ENCODE measurements around the gene OAS3. TPM values are rescaled to one million over a fixed set of nuclear protein-coding genes. Genes with fewer than 3 reads are reported as not detected.

OAS3 gene
- total and polyA plus RNA-seq, 9 of the 15 experiments (the other 6 are each of a cell fraction or from before 2014, with no cell fraction given) = 0.21 to 2.0 (median 0.83) TPM

DNA sequence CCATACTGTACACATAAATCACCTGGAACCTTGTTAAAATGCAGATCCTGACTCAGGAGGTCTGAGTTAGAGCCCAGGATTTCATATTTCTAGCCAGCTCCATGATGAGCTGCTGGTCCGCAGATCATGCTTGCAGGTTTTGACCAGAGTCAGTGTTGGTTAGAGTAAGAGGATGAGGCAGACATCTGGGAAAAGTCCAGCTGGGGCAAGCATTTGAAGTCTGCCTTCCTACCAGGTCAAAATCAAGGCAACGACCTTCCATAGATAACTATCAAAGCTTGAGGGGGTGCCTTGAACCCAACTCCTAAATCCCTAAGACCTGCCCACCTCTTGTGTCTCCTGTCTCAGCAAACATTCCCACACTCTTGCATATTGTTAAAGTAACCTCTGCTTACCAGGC lies 49.3 kb downstream of the OAS3 start (continued):
- TF ChIP-seq ZNF407 (IDR thresholded peaks at IDR 0.05; ENCODE audit: low read depth) = no peak
- TF ChIP-seq CCAR2 (IDR thresholded peaks at IDR 0.05; ENCODE audit: low read depth, low read length) = no peak
- no peak for TF ChIP-seq DPF2 (IDR thresholded peaks at IDR 0.05)

DNA sequence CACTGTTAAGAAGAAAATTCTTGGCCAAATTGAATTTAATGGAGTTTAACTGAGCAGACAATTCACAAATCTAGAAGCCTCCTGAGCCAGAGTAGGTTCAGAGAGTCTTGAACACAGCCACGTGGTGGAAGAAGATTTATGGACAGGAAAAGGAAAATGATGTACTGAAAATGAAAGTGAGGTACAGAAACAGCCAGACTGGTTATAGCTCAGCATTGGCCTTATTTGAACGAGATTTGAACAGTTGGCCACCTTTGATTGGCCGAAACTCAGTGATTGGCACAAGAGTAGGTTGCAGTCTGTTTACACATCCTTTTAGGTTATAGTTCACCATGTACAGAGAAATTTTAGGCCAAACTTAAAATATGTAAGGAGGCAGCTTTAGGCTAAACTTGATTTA lies 50.0 kb downstream of the OAS3 start:
- WGBS (ENCODE audit: insufficient coverage, low coverage, missing lambda C conversion rate) = 0% methylated on average over 3 of the region's 3 CpGs
- no peak for ATAC-seq
- TF ChIP-seq, protein P1, sequence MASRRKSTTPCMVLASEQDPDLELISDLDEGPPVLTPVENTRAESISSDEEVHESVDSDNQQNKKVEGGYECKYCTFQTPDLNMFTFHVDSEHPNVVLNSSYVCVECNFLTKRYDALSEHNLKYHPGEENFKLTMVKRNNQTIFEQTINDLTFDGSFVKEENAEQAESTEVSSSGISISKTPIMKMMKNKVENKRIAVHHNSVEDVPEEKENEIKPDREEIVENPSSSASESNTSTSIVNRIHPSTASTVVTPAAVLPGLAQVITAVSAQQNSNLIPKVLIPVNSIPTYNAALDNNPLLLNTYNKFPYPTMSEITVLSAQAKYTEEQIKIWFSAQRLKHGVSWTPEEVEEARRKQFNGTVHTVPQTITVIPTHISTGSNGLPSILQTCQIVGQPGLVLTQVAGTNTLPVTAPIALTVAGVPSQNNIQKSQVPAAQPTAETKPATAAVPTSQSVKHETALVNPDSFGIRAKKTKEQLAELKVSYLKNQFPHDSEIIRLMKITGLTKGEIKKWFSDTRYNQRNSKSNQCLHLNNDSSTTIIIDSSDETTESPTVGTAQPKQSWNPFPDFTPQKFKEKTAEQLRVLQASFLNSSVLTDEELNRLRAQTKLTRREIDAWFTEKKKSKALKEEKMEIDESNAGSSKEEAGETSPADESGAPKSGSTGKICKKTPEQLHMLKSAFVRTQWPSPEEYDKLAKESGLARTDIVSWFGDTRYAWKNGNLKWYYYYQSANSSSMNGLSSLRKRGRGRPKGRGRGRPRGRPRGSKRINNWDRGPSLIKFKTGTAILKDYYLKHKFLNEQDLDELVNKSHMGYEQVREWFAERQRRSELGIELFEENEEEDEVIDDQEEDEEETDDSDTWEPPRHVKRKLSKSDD (conservative IDR thresholded peaks at IDR 0.05; ENCODE audit: low read length) = no peak
- no peak for TF ChIP-seq ZNF316 (IDR thresholded peaks at IDR 0.05)
- no peak for TF ChIP-seq HNRNPK (IDR thresholded peaks at IDR 0.05; ENCODE audit: low read depth, low read length, poor library complexity, severe bottlenecking)
- TF ChIP-seq, protein P2, sequence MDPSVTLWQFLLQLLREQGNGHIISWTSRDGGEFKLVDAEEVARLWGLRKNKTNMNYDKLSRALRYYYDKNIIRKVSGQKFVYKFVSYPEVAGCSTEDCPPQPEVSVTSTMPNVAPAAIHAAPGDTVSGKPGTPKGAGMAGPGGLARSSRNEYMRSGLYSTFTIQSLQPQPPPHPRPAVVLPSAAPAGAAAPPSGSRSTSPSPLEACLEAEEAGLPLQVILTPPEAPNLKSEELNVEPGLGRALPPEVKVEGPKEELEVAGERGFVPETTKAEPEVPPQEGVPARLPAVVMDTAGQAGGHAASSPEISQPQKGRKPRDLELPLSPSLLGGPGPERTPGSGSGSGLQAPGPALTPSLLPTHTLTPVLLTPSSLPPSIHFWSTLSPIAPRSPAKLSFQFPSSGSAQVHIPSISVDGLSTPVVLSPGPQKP (CRISPR knock-in tag; IDR thresholded peaks at IDR 0.05) = no peak
- TF ChIP-seq ZC3H4 (CRISPR knock-in tag; IDR thresholded peaks at IDR 0.05; ENCODE audit: borderline replicate concordance) = no peak

More for the DNA sequence above, 50.0 kb downstream of the OAS3 start:
- Histone ChIP-seq H3K27ac (ENCODE audit: extremely low read depth, low read depth, low read length) (no peak overlapping the region), H3K79me2 (ENCODE audit: control insufficient read depth, insufficient read depth, low read length) (no peaks in the 10 kb centered on the region), H3K4me2 (ENCODE audit: insufficient read depth, low read length) (no peak overlapping the region), H3K27me3 (ENCODE audit: control insufficient read depth in 2 of 2, insufficient read depth in 2 of 2, low read length in 2 of 2) (peaks cover 0 to 8% of the 10 kb centered on the region in 2 experiments; a peak in 2 of 5 replicates), H3K4me1 (replicated peaks in 1 of 2; ENCODE audit: control insufficient read depth in 2 of 2, insufficient read depth in 2 of 2, low read length in 2 of 2) (no peaks in the 10 kb centered on the region), H3K9me1 (ENCODE audit: control insufficient read depth, insufficient read depth, low read length) (no peaks in the 10 kb centered on the region), H3K9ac (ENCODE audit: insufficient read depth in 1 of 2, low read depth in 2 of 2, low read length in 2 of 2) (no peak overlapping the region), H3K36me3 (ENCODE audit: control insufficient read depth, insufficient read depth, low read length) (no peaks in the 10 kb centered on the region), H3K9me3 (replicated peaks; ENCODE audit: control insufficient read depth, insufficient read depth, low read depth, low read length) (no peaks in the 10 kb centered on the region), H3K4me3 (no peak overlapping the region), H4K20me1 (replicated peaks; ENCODE audit: control insufficient read depth, insufficient read depth, low read length) (no peaks in the 10 kb centered on the region), H2AFZ (ENCODE audit: low read depth, low read length) (no peak overlapping the region)
- intact Hi-C loops (cut with micrococcal nuclease) = no loop called here
- ChIA-PET CTCF (ENCODE audit: low intra/inter-chr PET ratio) (no interaction called here), POLR2A (interaction anchor here (1.2 to 1.3 kb wide), 2 partner anchors 10 to 15 kb away, joined by 3 to 5 read pairs; partner anchors contain the start of gene OAS2)
- in situ Hi-C loops (cut with MboI) = no loop called here
- FAIRE-seq = no peak
- DNase-seq (ENCODE audit: extremely low read depth in 1 of 4, low spot score in 3 of 4) = no peak
- BruUV-seq (replicated peaks) = no TSS peak
